H1 (cell line): Measurements from ENCODE around the gene SPANXN3. TPM values are rescaled to one million over a fixed set of nuclear protein-coding genes. Genes with fewer than 3 reads are reported as not detected.

Experiments
- CTCF ChIA-PET: fragments of 300-600 bp; sonication (Branson Sonifier 250); formaldehyde crosslinking; loops from one replicate; lab custom pipeline; 2021; ENCODE audit not compliant: partially characterized antibody; lab: Charles Lee
- POLR2A ChIA-PET: fragments of 300-600 bp; sonication (Branson Sonifier 250); formaldehyde crosslinking; loops from one replicate; lab custom pipeline; 2021; ENCODE audit warnings: inconsistent platforms; ENCODE audit not compliant: partially characterized antibody; lab: Charles Lee
- DNase-seq, 2 experiments: peaks; one replicate each; pipeline versions ENCODE4 v3.0.0 to v3.0.0-alpha.2; 2010 to 2022; ENCODE audit warnings: low spot score in 2 of 2, low read depth in 1 of 2, mixed read lengths in 1 of 2
- FAIRE-seq: peaks from 2 replicates; lab custom pipeline; 2011; peaks lifted over from hg19 to GRCh38; lab: Jason Lieb, UNC
- H2AFZ ChIP-seq: 2 replicates; pipeline ENCODE4 v1.8.1; 2012; ENCODE audit warnings: low read length, inconsistent platforms
- H2AK5ac ChIP-seq: 2 replicates; pipeline ENCODE4 v1.6.1; 2013; ENCODE audit warnings: low read depth, low read length
- H2BK120ac ChIP-seq: replicated peaks from 2 replicates; pipeline ENCODE3; 2013; ENCODE audit warnings: low read depth, low read length, inconsistent platforms
- H2BK12ac ChIP-seq: 2 replicates; pipeline ENCODE4 v1.6.1; 2013; ENCODE audit warnings: low read depth, low read length
- H2BK15ac ChIP-seq: 2 replicates; pipeline ENCODE4 v1.6.1; 2013; ENCODE audit warnings: low read length
- H2BK20ac ChIP-seq: 2 replicates; pipeline ENCODE4 v1.6.1; 2013; ENCODE audit warnings: low read length
- H2BK5ac ChIP-seq: 2 replicates; pipeline ENCODE4 v1.6.1; 2013; ENCODE audit warnings: low read depth, low read length
- H3K14ac ChIP-seq: 2 replicates; pipeline ENCODE4 v1.6.1; 2013; ENCODE audit warnings: inconsistent platforms; ENCODE audit not compliant: insufficient read length
- H3K18ac ChIP-seq: 2 replicates; pipeline ENCODE4 v1.6.1; 2013; ENCODE audit warnings: low read length; ENCODE audit errors: extremely low read depth
- H3K23ac ChIP-seq: 2 replicates; pipeline ENCODE4 v1.6.1; 2013; ENCODE audit warnings: inconsistent platforms; ENCODE audit not compliant: insufficient read length
- H3K23me2 ChIP-seq: 2 replicates; pipeline ENCODE4 v1.6.1; 2013; ENCODE audit warnings: low read depth, low read length
- H3K27ac ChIP-seq: 2 replicates; pipeline ENCODE4 v1.6.1; 2011; ENCODE audit warnings: low read depth, low read length, inconsistent platforms
- H3K27me3 ChIP-seq, 4 experiments: replicated peaks in 1 of 4; 1 replicate in 1 of 4; 2 replicates in 3 of 4; pipeline versions ENCODE4 v1.6.1 to v1.8.1; 2011 to 2013; ENCODE audit warnings: low read length in 3 of 4, mild to moderate bottlenecking in 3 of 4, inconsistent platforms in 2 of 4, mixed read lengths in 2 of 4, moderate library complexity in 1 of 4; ENCODE audit not compliant: control insufficient read depth in 3 of 4, insufficient read depth in 3 of 4; ENCODE audit errors: extremely low read depth in 1 of 4
- H3K36me3 ChIP-seq, 4 experiments: 2 replicates each; pipeline versions ENCODE4 v1.6.1 to v1.8.1; 2011 to 2013; ENCODE audit warnings: mild to moderate bottlenecking in 4 of 4, low read length in 3 of 4, moderate library complexity in 2 of 4, control low read depth in 1 of 4, inconsistent platforms in 1 of 4; ENCODE audit not compliant: insufficient read depth in 4 of 4, control insufficient read depth in 2 of 4
- H3K4ac ChIP-seq: replicated peaks from 2 replicates; pipeline ENCODE3; 2013; ENCODE audit warnings: low read length, low read depth, mixed read lengths, inconsistent platforms; ENCODE audit not compliant: insufficient read length
- H3K4me1 ChIP-seq, 4 experiments: replicated peaks in 1 of 4; 1 replicate in 1 of 4; 2 replicates in 3 of 4; pipeline versions ENCODE4 v1.6.1 to v1.8.1; 2011 to 2013; ENCODE audit warnings: low read length in 3 of 4, inconsistent platforms in 2 of 4, mixed read lengths in 1 of 4; ENCODE audit not compliant: insufficient read depth in 4 of 4, control insufficient read depth in 3 of 4
- H3K4me2 ChIP-seq, 2 experiments: 2 replicates each; pipeline versions ENCODE4 v1.6.1 to v1.8.1; 2011 to 2013; ENCODE audit warnings: low read depth in 2 of 2, low read length in 2 of 2, control low read depth in 1 of 2, inconsistent platforms in 1 of 2, mild to moderate bottlenecking in 1 of 2; ENCODE audit not compliant: insufficient read depth in 1 of 2
- H3K4me3 ChIP-seq, 4 experiments: fragments of 200-600, 300-600 bp in 1 of 4; sonication (generic), shearing (Covaris generic), sonication (Bioruptor Twin) in 1 of 4; 2 replicates each; pipeline versions ENCODE4 v1.5.1 to v1.8.1; 2011 to 2016; ENCODE audit warnings: low read length in 4 of 4, low read depth in 3 of 4, control low read depth in 2 of 4, inconsistent platforms in 2 of 4, mild to moderate bottlenecking in 2 of 4, mixed read lengths in 1 of 4, moderate library complexity in 1 of 4; ENCODE audit not compliant: insufficient read depth in 2 of 4; ENCODE audit errors: extremely low read depth in 1 of 4
- H3K56ac ChIP-seq: replicated peaks from 2 replicates; pipeline ENCODE3; 2013; ENCODE audit warnings: low read depth, mild to moderate bottlenecking, mixed read lengths, low read length, inconsistent platforms; ENCODE audit not compliant: insufficient read length
- H3K79me1 ChIP-seq: 2 replicates; pipeline ENCODE4 v1.6.1; 2013; ENCODE audit warnings: low read depth, low read length, control low read depth
- H3K79me2 ChIP-seq, 2 experiments: 2 replicates each; pipeline versions ENCODE4 v1.6.1 to v1.8.1; 2012 to 2013; ENCODE audit warnings: low read length in 2 of 2, mild to moderate bottlenecking in 2 of 2, inconsistent platforms in 1 of 2; ENCODE audit not compliant: insufficient read depth in 2 of 2, control insufficient read depth in 1 of 2
- H3K9ac ChIP-seq, 4 experiments: replicated peaks in 1 of 4; 1 replicate in 1 of 4; 2 replicates in 3 of 4; pipeline versions ENCODE4 v1.6.1 to v1.8.1; 2011 to 2013; ENCODE audit warnings: low read depth in 3 of 4, low read length in 3 of 4, control low read depth in 2 of 4, mild to moderate bottlenecking in 2 of 4, moderate library complexity in 2 of 4, inconsistent platforms in 1 of 4; ENCODE audit errors: extremely low read depth in 1 of 4
- H3K9me3 ChIP-seq, 2 experiments: 2 replicates each; pipeline versions ENCODE4 v1.6.1 to v1.8.1; 2012 to 2013; ENCODE audit warnings: mild to moderate bottlenecking in 2 of 2, moderate library complexity in 2 of 2, control low read depth in 1 of 2, inconsistent platforms in 1 of 2, low read depth in 1 of 2, low read length in 1 of 2, mixed read lengths in 1 of 2; ENCODE audit not compliant: insufficient read depth in 2 of 2
- H4K20me1 ChIP-seq, 2 experiments: replicated peaks in 1 of 2; 2 replicates each; pipeline versions ENCODE3 to v1.8.1; 2011 to 2013; ENCODE audit warnings: inconsistent platforms in 2 of 2, low read length in 2 of 2, mild to moderate bottlenecking in 1 of 2; ENCODE audit not compliant: insufficient read depth in 2 of 2, control insufficient read depth in 1 of 2
- H4K5ac ChIP-seq: 2 replicates; pipeline ENCODE4 v1.6.1; 2013; ENCODE audit warnings: low read length, low read depth, mixed read lengths, inconsistent platforms; ENCODE audit not compliant: insufficient read length
- H4K8ac ChIP-seq: 2 replicates; pipeline ENCODE4 v1.8.0; 2013; ENCODE audit warnings: mild to moderate bottlenecking, moderate library complexity, low read length, inconsistent platforms; ENCODE audit not compliant: insufficient read depth; ENCODE audit errors: extremely low read depth
- H4K91ac ChIP-seq: replicated peaks from 2 replicates; pipeline ENCODE3; 2013; ENCODE audit warnings: low read length, mixed read lengths, inconsistent platforms; ENCODE audit not compliant: insufficient read length
- EP300 ChIP-seq, 2 experiments: IDR thresholded peaks; 1 replicate in 1 of 2; 2 replicates in 1 of 2; pipeline ENCODE4 v1.6.1; 2011 to 2012; ENCODE audit warnings: low read depth in 2 of 2, low read length in 2 of 2, mild to moderate bottlenecking in 2 of 2, borderline replicate concordance in 1 of 2, inconsistent platforms in 1 of 2, moderate library complexity in 1 of 2
- GABPA ChIP-seq: IDR thresholded peaks from 2 replicates; pipeline ENCODE4 v1.6.1; 2011; ENCODE audit warnings: mild to moderate bottlenecking, low read length, moderate library complexity, borderline replicate concordance; ENCODE audit not compliant: insufficient read depth
- WGBS, 2 experiments: shearing (Covaris generic) in 1 of 2; methylation state at CpG; one replicate each; pipeline versions ENCODE4 v1.1.6 to v1.1.7; 2013 to 2015; ENCODE audit warnings: low lambda C conversion rate in 2 of 2, mixed read lengths in 2 of 2, inconsistent platforms in 1 of 2, low coverage in 1 of 2, missing lambda C conversion rate in 1 of 2; ENCODE audit not compliant: insufficient replicate concordance in 2 of 2, insufficient coverage in 1 of 2, insufficient read length in 1 of 2; ENCODE audit errors: extremely low coverage in 1 of 2, missing lambda C conversion rate in 1 of 2; 5-methylcytosine and 5-hydroxymethylcytosine counted together
- polyA plus RNA-seq, 7 experiments: library from polyadenylated mRNA; depleted of rRNA in 3 of 7; stranded (reverse) in 5 of 7; unstranded in 2 of 7; fragments of >200 nt in 5 of 7; fragments of 200-250 nt in 2 of 7; gene quantifications; 1 replicate in 5 of 7; 2 replicates in 1 of 7; 4 replicates in 1 of 7; pipeline versions ENCODE4 v1.2.1 to v1.2.3, GENCODE V29; 2011 to 2013; ENCODE audit warnings: missing spikeins in 2 of 7, mixed read lengths in 2 of 7
- total RNA-seq: library from RNA; stranded (reverse); fragmentation: NEBNext Ultra II Directional; extraction: Animal tissue kit (Norgen Biotek cat#: 25700); gene quantifications from 2 replicates; pipeline ENCODE4 v1.2.1, GENCODE V29; 2021

The SPANXN3 gene
- total and polyA plus RNA-seq, 2 of the 8 experiments (the other 6 are each of a cell fraction or from before 2014, with no cell fraction given) = not detected

DNA sequence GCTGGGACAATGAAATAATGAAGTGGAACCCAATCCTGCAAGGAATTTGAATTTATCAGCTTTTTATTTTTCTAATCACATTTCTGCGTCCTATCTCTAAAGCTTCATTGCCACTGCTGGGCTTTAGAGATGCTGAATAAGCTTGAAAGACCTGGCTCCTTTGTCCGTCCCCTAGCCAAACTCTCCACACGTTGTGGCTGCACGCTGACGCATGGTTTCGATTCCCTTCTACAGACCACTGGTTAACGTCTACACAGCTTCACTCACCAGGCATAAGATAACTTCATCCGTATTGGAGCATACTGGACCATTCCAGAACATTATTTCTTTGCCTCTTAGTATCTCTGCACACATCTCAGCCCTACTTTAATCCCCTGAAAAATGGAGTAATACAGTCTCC, 31.2 kb downstream of the SPANXN3 start:
- POLR2A ChIA-PET = interaction anchor here (0.6 kb wide), 1 partner anchor 85 kb away, joined by 3 read pairs; no protein-coding TSS in a partner anchor
- no peak overlapping the region for H3K4me2 ChIP-seq

More for the DNA sequence above, 31.2 kb downstream of the SPANXN3 start:
- H3K14ac ChIP-seq = no peak overlapping the region
- H2AFZ ChIP-seq = no peak overlapping the region
- 94% methylated on average over 2 of the region's 8 CpGs; no CpG with 5 or more reads in 1 of the 2 experiments for WGBS, 2 experiments
- H3K18ac ChIP-seq = no peak overlapping the region
- no peaks in the 10 kb centered on the region for H3K79me1 ChIP-seq
- H2BK20ac ChIP-seq = no peak overlapping the region
- TF ChIP-seq GABPA = no peak
- TF ChIP-seq EP300 (IDR thresholded peaks at IDR 0.05; ENCODE audit: borderline replicate concordance in 1 of 2, low read depth in 2 of 2, low read length in 2 of 2) = no peak
- TF ChIP-seq, all 59 proteins: peak for 0
- no peak overlapping the region for H4K8ac ChIP-seq
- no peaks in the 10 kb centered on the region for H3K4me1 ChIP-seq
- no peak overlapping the region for H3K23ac ChIP-seq
- H3K27me3 ChIP-seq = no peaks in the 10 kb centered on the region
- H4K5ac ChIP-seq = no peak overlapping the region
- no peak for DNase-seq
- no peak overlapping the region for H2BK5ac ChIP-seq
- no peak overlapping the region for H3K56ac ChIP-seq
- H3K9ac ChIP-seq = no peak overlapping the region
- CTCF ChIA-PET = interaction anchor here (0.9 kb wide), 1 partner anchor 9 kb away, joined by 3 read pairs; no protein-coding TSS in a partner anchor
- H4K20me1 ChIP-seq = no peaks in the 10 kb centered on the region
- H2BK15ac ChIP-seq = no peak overlapping the region
- H3K23me2 ChIP-seq = no peaks in the 10 kb centered on the region
- FAIRE-seq = no peak
- no peak overlapping the region for H3K4me3 ChIP-seq
- no peak overlapping the region for H4K91ac ChIP-seq
- no peaks in the 10 kb centered on the region for H3K9me3 ChIP-seq
- no peak overlapping the region for H2BK120ac ChIP-seq
- no peak overlapping the region for H3K4ac ChIP-seq
- H2BK12ac ChIP-seq = no peak overlapping the region
- H2AK5ac ChIP-seq = no peak overlapping the region
- H3K27ac ChIP-seq = no peak overlapping the region
- H3K36me3 ChIP-seq = no peaks in the 10 kb centered on the region
- H3K79me2 ChIP-seq = no peaks in the 10 kb centered on the region
